Progenitor cell of endocrine pancreas (in vitro differentiated cells): ENCODE data around the gene MYL6B. TPM values are rescaled to one million over a fixed set of nuclear protein-coding genes. Genes with fewer than 3 reads are reported as not detected.

Experiments
- DNase-seq: peaks from one replicate; pipeline ENCODE4 v3.0.0; 2021; ENCODE audit warnings: low spot score; ENCODE audit not compliant: unreplicated experiment
- H3K27ac Mint-ChIP-seq: 2 replicates; pipeline ENCODE4 v1.8.0; 2021; ENCODE audit warnings: mild to moderate bottlenecking, moderate library complexity, mixed read lengths
- H3K27me3 Mint-ChIP-seq: 2 replicates; pipeline ENCODE4 v1.8.0; 2021; ENCODE audit warnings: mixed read lengths
- H3K36me3 Mint-ChIP-seq: 2 replicates; pipeline ENCODE4 v1.8.0; 2022; ENCODE audit warnings: mixed read lengths; ENCODE audit not compliant: insufficient read depth
- H3K4me1 Mint-ChIP-seq: 2 replicates; pipeline ENCODE4 v1.8.0; 2021; ENCODE audit warnings: low read depth, mixed read lengths
- H3K4me3 Mint-ChIP-seq: 2 replicates; pipeline ENCODE4 v1.8.0; 2021; ENCODE audit warnings: low read depth, mild to moderate bottlenecking, moderate library complexity, mixed read lengths
- H3K9me3 Mint-ChIP-seq: 2 replicates; pipeline ENCODE4 v1.8.0; 2021; ENCODE audit warnings: low read depth, mixed read lengths
- CTCF ChIP-seq: fragments of 200-600 bp; sonication (generic); IDR thresholded peaks from one replicate; pipeline ENCODE4 v1.5.0; 2021; ENCODE audit warnings: antibody characterized with exemption, mild to moderate bottlenecking; ENCODE audit not compliant: unreplicated experiment
- total RNA-seq: library from RNA; stranded (reverse); gene quantifications from 2 replicates; pipeline ENCODE4 v1.2.1, GENCODE V29; 2021

Gene MYL6B
- total RNA-seq, 1 donor from 2014 or later, result 172 TPM

- no peak for DNase-seq
- Mint-ChIP-seq H3K36me3 (peaks cover 40% of the 10 kb centered on the region), H3K4me3 (peak overlapping the region; percentile 94), H3K27ac (peak overlapping the region; percentile 99), H3K9me3 (no peaks in the 10 kb centered on the region), H3K4me1 (peaks cover 31% of the 10 kb centered on the region), H3K27me3 (no peaks in the 10 kb centered on the region)
- TF ChIP-seq CTCF, result no peak
Observed at GRCh38 chr12:56159482-56160192, 7.2 kb downstream of the MYL6B start.

GRCh38 chr12:56160193-56160763 lies 7.9 kb downstream of the MYL6B start:
- H3K4me3 Mint-ChIP-seq, result peak overlapping the region; percentile 94
- no peaks in the 10 kb centered on the region for H3K9me3 Mint-ChIP-seq
- no peak for TF ChIP-seq CTCF
- H3K27ac Mint-ChIP-seq, result peak overlapping the region; percentile 91
- peaks cover 31% of the 10 kb centered on the region for H3K4me1 Mint-ChIP-seq
- no peak for DNase-seq
- peaks cover 37% of the 10 kb centered on the region for H3K36me3 Mint-ChIP-seq
- H3K27me3 Mint-ChIP-seq, result no peaks in the 10 kb centered on the region

GRCh38 chr12:56160894-56161689 lies 8.7 kb downstream of the MYL6B start:
- no peak for DNase-seq
- no peak for TF ChIP-seq CTCF
- H3K27ac Mint-ChIP-seq, result peak overlapping the region; percentile 91
- H3K4me3 Mint-ChIP-seq, result peak overlapping the region; percentile 94
- no peaks in the 10 kb centered on the region for H3K9me3 Mint-ChIP-seq
- peaks cover 31% of the 10 kb centered on the region for H3K4me1 Mint-ChIP-seq
- no peaks in the 10 kb centered on the region for H3K27me3 Mint-ChIP-seq
- H3K36me3 Mint-ChIP-seq, result peaks cover 37% of the 10 kb centered on the region

- DNase-seq, result no peak
- peak overlapping the region; percentile 91 for H3K27ac Mint-ChIP-seq
- no peak for TF ChIP-seq CTCF
- H3K9me3 Mint-ChIP-seq, result no peaks in the 10 kb centered on the region
- no peaks in the 10 kb centered on the region for H3K27me3 Mint-ChIP-seq
- H3K4me3 Mint-ChIP-seq, result peak overlapping the region; percentile 94
- H3K36me3 Mint-ChIP-seq, result peaks cover 37% of the 10 kb centered on the region
- H3K4me1 Mint-ChIP-seq, result peaks cover 31% of the 10 kb centered on the region
Observed at GRCh38 chr12:56161690-56162351, 9.4 kb downstream of the MYL6B start.
